ENCODE measurements around the gene SPEM2. TPM values are rescaled to one million over a fixed set of nuclear protein-coding genes. Genes with fewer than 3 reads are reported as not detected.

SPEM2 gene
- polyA plus RNA-seq, 1 experiment, result not detected

GRCh38 chr17:7382901-7383300 is 42.5 kb upstream of the SPEM2 start:
- Histone ChIP-seq H3K9me3 (ENCODE audit: control insufficient read depth, insufficient read depth, low read length) (peaks cover 8% of the 10 kb centered on the region), H3K27ac (ENCODE audit: low read depth, low read length) (no peak overlapping the region), H3K4me3 (ENCODE audit: low read depth, low read length) (no peak overlapping the region), H3K27me3 (ENCODE audit: control insufficient read depth, insufficient read depth, low read length) (peaks cover 37% of the 10 kb centered on the region)
- ChIA-PET POLR2A (interaction anchor here (0.6 kb wide), 1 partner anchor 150 kb away, joined by 5 read pairs; no protein-coding TSS in a partner anchor), CTCF (no interaction called here)
- no peak for DNase-seq (ENCODE audit: low read depth, low spot score)
- no peak for TF ChIP-seq CTCF (IDR thresholded peaks at IDR 0.05; ENCODE audit: low read depth, low read length)

- Histone ChIP-seq H3K27me3 (ENCODE audit: control insufficient read depth, insufficient read depth, low read length) (peaks cover 37% of the 10 kb centered on the region), H3K9me3 (ENCODE audit: control insufficient read depth, insufficient read depth, low read length) (peaks cover 8% of the 10 kb centered on the region), H3K4me3 (ENCODE audit: low read depth, low read length) (no peak overlapping the region), H3K27ac (ENCODE audit: low read depth, low read length) (no peak overlapping the region)
- CTCF ChIA-PET, result no interaction called here
- no peak for DNase-seq (ENCODE audit: low read depth, low spot score)
- no peak for TF ChIP-seq CTCF (IDR thresholded peaks at IDR 0.05; ENCODE audit: low read depth, low read length)
- POLR2A ChIA-PET, result interaction anchor here (0.6 kb wide), 1 partner anchor 151 kb away, joined by 5 read pairs; no protein-coding TSS in a partner anchor
Observed at GRCh38 chr17:7383371-7383741, 42.1 kb upstream of the SPEM2 start.

GRCh38 chr17:7383742-7384488 is 41.5 kb upstream of the SPEM2 start:
- CTCF ChIA-PET, result interaction anchor here (0.6 kb wide), 1 partner anchor 177 kb away, joined by 4 read pairs; no protein-coding TSS in a partner anchor
- Histone ChIP-seq H3K27ac (ENCODE audit: low read depth, low read length) (no peak overlapping the region), H3K4me3 (ENCODE audit: low read depth, low read length) (peak overlapping the region; percentile 52), H3K27me3 (ENCODE audit: control insufficient read depth, insufficient read depth, low read length) (peaks cover 37% of the 10 kb centered on the region), H3K9me3 (ENCODE audit: control insufficient read depth, insufficient read depth, low read length) (peaks cover 8% of the 10 kb centered on the region)
- POLR2A ChIA-PET, result interaction anchor here (0.6 kb wide), 1 partner anchor 151 kb away, joined by 5 read pairs; no protein-coding TSS in a partner anchor
- no peak for TF ChIP-seq CTCF (IDR thresholded peaks at IDR 0.05; ENCODE audit: low read depth, low read length)
- no peak for DNase-seq (ENCODE audit: low read depth, low spot score)

GRCh38 chr17:7384489-7385081 is 40.8 kb upstream of the SPEM2 start:
- ChIA-PET POLR2A (interaction anchor here (0.5 kb wide), 1 partner anchor 119 kb away, joined by 4 read pairs; no protein-coding TSS in a partner anchor), CTCF (interaction anchor here (0.6 kb wide), 1 partner anchor 176 kb away, joined by 4 read pairs; no protein-coding TSS in a partner anchor)
- no peak for DNase-seq (ENCODE audit: low read depth, low spot score)
- TF ChIP-seq CTCF (IDR thresholded peaks at IDR 0.05; ENCODE audit: low read depth, low read length), result no peak
- H3K9me3 ChIP-seq (ENCODE audit: control insufficient read depth, insufficient read depth, low read length), result peaks cover 7% of the 10 kb centered on the region
- no peak overlapping the region for H3K27ac ChIP-seq (ENCODE audit: low read depth, low read length)
- peaks cover 34% of the 10 kb centered on the region for H3K27me3 ChIP-seq (ENCODE audit: control insufficient read depth, insufficient read depth, low read length)
- peak overlapping the region; percentile 52 for H3K4me3 ChIP-seq (ENCODE audit: low read depth, low read length)

- ChIA-PET POLR2A (no interaction called here), CTCF (no interaction called here)
- no peak for DNase-seq (ENCODE audit: low read depth, low spot score)
- no peaks in the 10 kb centered on the region for H3K27me3 ChIP-seq (ENCODE audit: control insufficient read depth, insufficient read depth, low read length)
- H3K9me3 ChIP-seq (ENCODE audit: control insufficient read depth, insufficient read depth, low read length), result no peaks in the 10 kb centered on the region; the same call in 1 of the 2 replicates
- no peak overlapping the region for H3K4me3 ChIP-seq (ENCODE audit: low read depth, low read length)
- no peak for TF ChIP-seq CTCF (IDR thresholded peaks at IDR 0.05; ENCODE audit: low read depth, low read length)
- H3K27ac ChIP-seq (ENCODE audit: low read depth, low read length), result no peak overlapping the region
Observed at GRCh38 chr17:7388856-7389255, 36.6 kb upstream of the SPEM2 start.

Data from AG04450 (cell line).